ENCODE measurements around the gene ACAD10. TPM values are rescaled to one million over a fixed set of nuclear protein-coding genes. Genes with fewer than 3 reads are reported as not detected.

The ACAD10 gene
- total RNA-seq = 27.1 and 29.5 TPM in 2 replicates
- long read RNA-seq, full-length matches to known transcripts = 23 of 57 reads
- long read RNA-seq, partial matches to known transcripts = 9 of 57 reads
- long read RNA-seq, other reads (novel, unspliced or antisense) = 25 of 57 reads

- no peaks in the 10 kb centered on the region for H3K9me3 Mint-ChIP-seq (ENCODE audit: unreplicated experiment)
- TF ChIP-seq CTCF (IDR thresholded peaks at IDR 0.05) = no peak
- peak within 1 kb of the TSS; percentile 95 for H3K4me3 Mint-ChIP-seq (ENCODE audit: unreplicated experiment)
- no peaks in the 10 kb centered on the region for H3K27me3 Mint-ChIP-seq (ENCODE audit: unreplicated experiment)
- peaks cover 18% of the 10 kb centered on the region for H3K36me3 Mint-ChIP-seq (ENCODE audit: unreplicated experiment)
- peaks cover 31% of the 10 kb centered on the region for H3K4me1 Mint-ChIP-seq (ENCODE audit: unreplicated experiment)
- DNase-seq (ENCODE audit: extremely low spot score, unreplicated experiment) = peak; percentile 98
- H3K27ac Mint-ChIP-seq (ENCODE audit: unreplicated experiment) = peak within 1 kb of the TSS; percentile 91
These were observed at the start of gene ACAD10, which contains the start of gene BRAP for GRCh38 chr12:111685811-111686573. ACAD10 (plus strand) TSS chr12:111686053; CDS start chr12:111692710, 6,657 bp downstream. BRAP (minus strand) TSS chr12:111685956; CDS start chr12:111685792, 164 bp downstream.

GRCh38 chr12:111636209-111636945, 49.5 kb upstream of the ACAD10 start:
- H3K4me1 Mint-ChIP-seq (ENCODE audit: unreplicated experiment) = peaks cover 23% of the 10 kb centered on the region
- H3K27me3 Mint-ChIP-seq (ENCODE audit: unreplicated experiment) = no peaks in the 10 kb centered on the region
- H3K36me3 Mint-ChIP-seq (ENCODE audit: unreplicated experiment) = peaks cover 8% of the 10 kb centered on the region
- peak overlapping the region; percentile 47 for H3K4me3 Mint-ChIP-seq (ENCODE audit: unreplicated experiment)
- no peak for TF ChIP-seq CTCF (IDR thresholded peaks at IDR 0.05)
- no peaks in the 10 kb centered on the region for H3K9me3 Mint-ChIP-seq (ENCODE audit: unreplicated experiment)
- H3K27ac Mint-ChIP-seq (ENCODE audit: unreplicated experiment) = peak overlapping the region; percentile 86
- peak; percentile 84 for DNase-seq (ENCODE audit: extremely low spot score, unreplicated experiment)

- H3K4me1 Mint-ChIP-seq (ENCODE audit: unreplicated experiment) = peaks cover 23% of the 10 kb centered on the region
- H3K9me3 Mint-ChIP-seq (ENCODE audit: unreplicated experiment) = no peaks in the 10 kb centered on the region
- peaks cover 19% of the 10 kb centered on the region for H3K36me3 Mint-ChIP-seq (ENCODE audit: unreplicated experiment)
- no peaks in the 10 kb centered on the region for H3K27me3 Mint-ChIP-seq (ENCODE audit: unreplicated experiment)
- no peak overlapping the region for H3K27ac Mint-ChIP-seq (ENCODE audit: unreplicated experiment)
- no peak overlapping the region for H3K4me3 Mint-ChIP-seq (ENCODE audit: unreplicated experiment)
- no peak for DNase-seq (ENCODE audit: extremely low spot score, unreplicated experiment)
- no peak for TF ChIP-seq CTCF (IDR thresholded peaks at IDR 0.05)
These were observed 47.3 kb upstream of the ACAD10 start for GRCh38 chr12:111638556-111638955.

- Mint-ChIP-seq H3K4me1 (ENCODE audit: unreplicated experiment) (peaks cover 20% of the 10 kb centered on the region), H3K9me3 (ENCODE audit: unreplicated experiment) (no peaks in the 10 kb centered on the region), H3K27me3 (ENCODE audit: unreplicated experiment) (no peaks in the 10 kb centered on the region), H3K36me3 (ENCODE audit: unreplicated experiment) (peaks cover 28% of the 10 kb centered on the region), H3K27ac (ENCODE audit: unreplicated experiment) (no peak overlapping the region), H3K4me3 (ENCODE audit: unreplicated experiment) (no peak overlapping the region)
- no peak for TF ChIP-seq CTCF (IDR thresholded peaks at IDR 0.05)
- DNase-seq (ENCODE audit: extremely low spot score, unreplicated experiment) = no peak
These were observed 45.3 kb upstream of the ACAD10 start for GRCh38 chr12:111640506-111640905.
